ENCODE measurements around the gene GCGR. TPM values are rescaled to one million over a fixed set of nuclear protein-coding genes. Genes with fewer than 3 reads are reported as not detected.

GCGR gene
- polyA plus RNA-seq, 2 of the 4 experiments (the other 2 are of a cell fraction) = 0.19 to 0.45 TPM

GRCh38 chr17:81809556-81809998 is 5.6 kb downstream of the GCGR start:
- TF ChIP-seq ZFP36 (IDR thresholded peaks at IDR 0.05; ENCODE audit: borderline replicate concordance, partially characterized antibody) (peak; percentile 50), HOXB5 (CRISPR knock-in tag; IDR thresholded peaks at IDR 0.05) (no peak)
- WGBS (ENCODE audit: missing lambda C conversion rate) = 59% methylated on average over 7 of the region's 7 CpGs

GRCh38 chr17:81810476-81810875 is 6.5 kb downstream of the GCGR start:
- ATAC-seq (no peak), DNase-seq (ENCODE audit: low read depth in 1 of 2, low spot score in 1 of 2) (no peak), FAIRE-seq (no peak)
- Histone ChIP-seq H3K9me3 (no peaks in the 10 kb centered on the region), H3K4me3 (no peak overlapping the region), H3K27ac (no peak overlapping the region), H3K4me1 (peaks cover 23% of the 10 kb centered on the region), H3K4me2 (no peak overlapping the region)
- ChIA-PET CTCF (interaction anchor here (1.0 to 4.9 kb wide), 6 partner anchors 9 to 148 kb away, joined by 3 to 24 read pairs (median 3); no protein-coding TSS in a partner anchor), POLR2A (no interaction called here)
- whole genome bisulfite sequencing (ENCODE audit: missing lambda C conversion rate) = 69% methylated on average over 8 of the region's 8 CpGs
- TF ChIP-seq KDM5A (IDR thresholded peaks at IDR 0.05) = no peak
- TF ChIP-seq HOXB13 (CRISPR knock-in tag; IDR thresholded peaks at IDR 0.05; ENCODE audit: low read depth) = no peak
- TF ChIP-seq HOXB5 (CRISPR knock-in tag; IDR thresholded peaks at IDR 0.05) = no peak
- TF ChIP-seq RFX5 (IDR thresholded peaks at IDR 0.05) = no peak
- TF ChIP-seq EP300 (IDR thresholded peaks at IDR 0.05) = no peak
- TF ChIP-seq FOSL2 (IDR thresholded peaks at IDR 0.05) = no peak
- no peak for TF ChIP-seq FOSL2 (CRISPR knock-in tag; IDR thresholded peaks at IDR 0.05)
- TF ChIP-seq HEYL (CRISPR knock-in tag; IDR thresholded peaks at IDR 0.05) = no peak
- no peak for TF ChIP-seq ELK1 (IDR thresholded peaks at IDR 0.05; ENCODE audit: low read depth, low read length)
- TF ChIP-seq CTCF (IDR thresholded peaks at IDR 0.05) = no peak

More at GRCh38 chr17:81809556-81809998, 5.6 kb downstream of the GCGR start:
- ChIA-PET CTCF (interaction anchor here (1.1 to 1.3 kb wide), 2 partner anchors 43 to 75 kb away, joined by 3 read pairs; no protein-coding TSS in a partner anchor), POLR2A (no interaction called here)
- no peak overlapping the region for H3K4me2 ChIP-seq
- FAIRE-seq (no peak), DNase-seq (ENCODE audit: low read depth in 1 of 2, low spot score in 1 of 2) (no peak), ATAC-seq (no peak)
- no peaks in the 10 kb centered on the region for H3K9me3 ChIP-seq
- H3K4me1 ChIP-seq = peaks cover 24% of the 10 kb centered on the region
- no peak overlapping the region for H3K27ac ChIP-seq
- no peak overlapping the region for H3K4me3 ChIP-seq

GRCh38 chr17:81810892-81811704 is 7.1 kb downstream of the GCGR start:
- no peak for FAIRE-seq
- Histone ChIP-seq H3K4me2 (no peak overlapping the region), H3K4me3 (no peak overlapping the region), H3K27ac (no peak overlapping the region), H3K4me1 (peaks cover 24% of the 10 kb centered on the region), H3K9me3 (no peaks in the 10 kb centered on the region)
- no peak for DNase-seq (ENCODE audit: low read depth in 1 of 2, low spot score in 1 of 2)
- ChIA-PET POLR2A (no interaction called here), CTCF (interaction anchor here (0.7 to 4.9 kb wide), 6 partner anchors 10 to 148 kb away, joined by 3 to 24 read pairs (median 3); no protein-coding TSS in a partner anchor)
- ATAC-seq = no peak
- 64% methylated on average over 39 of the region's 42 CpGs for WGBS (ENCODE audit: missing lambda C conversion rate)
- TF ChIP-seq HEYL (CRISPR knock-in tag; IDR thresholded peaks at IDR 0.05) (no peak), FOXS1 (CRISPR knock-in tag; IDR thresholded peaks at IDR 0.05) (no peak), TFCP2L1 (CRISPR knock-in tag; IDR thresholded peaks at IDR 0.05) (no peak), CHD4 (IDR thresholded peaks at IDR 0.05; ENCODE audit: borderline replicate concordance) (no peak), POLR2A (IDR thresholded peaks at IDR 0.05; ENCODE audit: low read length) (no peak), RAD21 (conservative IDR thresholded peaks at IDR 0.05 in 1 of 2, IDR thresholded peaks at IDR 0.05 in 1 of 2) (no peak), EP300 (IDR thresholded peaks at IDR 0.05) (no peak), GATA3 (IDR thresholded peaks at IDR 0.05; ENCODE audit: borderline replicate concordance) (no peak), RNF2 (IDR thresholded peaks at IDR 0.05; ENCODE audit: borderline replicate concordance, low read depth) (no peak), REST (IDR thresholded peaks at IDR 0.05) (no peak), RCOR1 (IDR thresholded peaks at IDR 0.05; ENCODE audit: low read depth, low read length) (no peak), HOXB5 (CRISPR knock-in tag; IDR thresholded peaks at IDR 0.05) (no peak), SREBF2 (IDR thresholded peaks at IDR 0.05) (no peak), POLR2AphosphoS2 (conservative IDR thresholded peaks at IDR 0.05; ENCODE audit: low read length) (no peak), JUNB (IDR thresholded peaks at IDR 0.05) (no peak), NPAS2 (CRISPR knock-in tag; IDR thresholded peaks at IDR 0.05; ENCODE audit: borderline replicate concordance) (no peak), CTCF (IDR thresholded peaks at IDR 0.05) (no peak)
